OCI-LY3 (cell line): ENCODE results near the gene PTPRN2.

Experiments
- CTCF ChIP-seq: fragments of 200-600, 300-600 bp; sonication (generic); IDR thresholded peaks from 2 replicates; pipeline ENCODE4 v1.5.1; 2014; ENCODE audit warnings: antibody characterized with exemption, low read length, low read depth
- EZH2phosphoT487 ChIP-seq: fragments of 200-600 bp; shearing (Covaris generic); IDR thresholded peaks from 2 replicates; pipeline ENCODE4 v1.6.1; 2018; ENCODE audit warnings: antibody characterized with exemption, mixed run types, low read depth

- TF ChIP-seq CTCF, result no peak
- TF ChIP-seq EZH2phosphoT487, result no peak
Measured at GRCh38 chr7:157927313-157927925, 660.2 kb downstream of the PTPRN2 start.
